Lower leg skin (tissue), 3 donors: ENCODE results near the gene NAALADL1.

Experiments
- POLR2A ChIP-seq, 2 donors: fragments of 450-650 bp; IDR thresholded peaks; one replicate each; pipeline ENCODE4 v1.6.1; 2016 to 2017; ENCODE audit warnings: antibody characterized with exemption in 2 of 2, mild to moderate bottlenecking in 1 of 2, moderate library complexity in 1 of 2
- TF ChIP-seq, protein P1 (sequence below), 3 donors: fragments of 450-650 bp; IDR thresholded peaks; one replicate each; pipeline ENCODE4 v1.5.1; 2016; ENCODE audit warnings: antibody characterized with exemption in 3 of 3, mild to moderate bottlenecking in 3 of 3, moderate library complexity in 2 of 3

DNA sequence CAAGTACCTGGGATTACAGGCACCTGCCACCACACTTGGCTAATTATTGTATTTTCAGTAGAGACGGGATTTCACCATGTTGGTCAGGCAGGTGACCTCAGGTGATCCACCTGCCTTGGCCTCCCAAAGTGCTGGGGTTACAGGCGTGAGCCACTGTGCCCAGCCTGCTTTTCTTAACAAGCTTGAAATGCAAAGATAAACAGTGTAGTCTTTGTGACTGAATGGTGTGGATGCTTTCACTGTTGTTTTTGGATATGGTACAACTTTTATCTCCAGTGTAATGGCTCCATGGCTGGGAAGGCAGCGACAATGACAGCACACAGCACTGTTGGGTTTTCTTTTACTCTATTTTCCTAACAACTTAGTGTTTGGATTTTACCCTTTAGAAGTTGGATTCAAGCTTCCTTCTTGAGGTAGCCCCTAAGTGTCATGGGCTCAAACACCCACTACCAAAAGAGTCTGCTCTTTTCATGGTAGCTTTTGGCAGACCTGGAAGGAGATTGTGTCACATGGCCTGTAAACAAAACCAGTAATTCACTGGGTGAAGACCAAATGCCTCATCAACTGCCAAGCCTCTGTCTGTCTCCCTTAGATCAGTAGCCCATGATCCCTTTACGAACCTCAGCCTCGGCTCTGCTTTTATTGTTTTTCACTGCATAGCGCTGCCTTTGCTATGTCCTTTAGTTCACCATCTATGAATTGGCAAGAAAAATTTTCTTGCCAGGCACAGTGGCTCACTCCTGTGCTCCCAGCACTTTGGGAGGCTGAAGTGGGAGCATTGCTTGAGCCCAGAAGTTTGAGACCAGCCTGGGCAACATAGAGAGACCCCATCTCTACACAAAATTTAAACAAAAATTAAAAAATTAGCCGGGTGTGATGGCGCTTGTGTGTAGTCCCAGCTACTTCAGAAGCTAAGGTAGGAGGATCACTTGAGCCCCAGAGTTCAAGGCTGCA is 44.1 kb upstream of the NAALADL1 start:
- TF ChIP-seq, protein P1, sequence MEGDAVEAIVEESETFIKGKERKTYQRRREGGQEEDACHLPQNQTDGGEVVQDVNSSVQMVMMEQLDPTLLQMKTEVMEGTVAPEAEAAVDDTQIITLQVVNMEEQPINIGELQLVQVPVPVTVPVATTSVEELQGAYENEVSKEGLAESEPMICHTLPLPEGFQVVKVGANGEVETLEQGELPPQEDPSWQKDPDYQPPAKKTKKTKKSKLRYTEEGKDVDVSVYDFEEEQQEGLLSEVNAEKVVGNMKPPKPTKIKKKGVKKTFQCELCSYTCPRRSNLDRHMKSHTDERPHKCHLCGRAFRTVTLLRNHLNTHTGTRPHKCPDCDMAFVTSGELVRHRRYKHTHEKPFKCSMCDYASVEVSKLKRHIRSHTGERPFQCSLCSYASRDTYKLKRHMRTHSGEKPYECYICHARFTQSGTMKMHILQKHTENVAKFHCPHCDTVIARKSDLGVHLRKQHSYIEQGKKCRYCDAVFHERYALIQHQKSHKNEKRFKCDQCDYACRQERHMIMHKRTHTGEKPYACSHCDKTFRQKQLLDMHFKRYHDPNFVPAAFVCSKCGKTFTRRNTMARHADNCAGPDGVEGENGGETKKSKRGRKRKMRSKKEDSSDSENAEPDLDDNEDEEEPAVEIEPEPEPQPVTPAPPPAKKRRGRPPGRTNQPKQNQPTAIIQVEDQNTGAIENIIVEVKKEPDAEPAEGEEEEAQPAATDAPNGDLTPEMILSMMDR (IDR thresholded peaks at IDR 0.05), result no peak
- TF ChIP-seq POLR2A (IDR thresholded peaks at IDR 0.05), result no peak
